Measurements from ENCODE around the gene CDKN2C.

CDKN2C gene

DNA sequence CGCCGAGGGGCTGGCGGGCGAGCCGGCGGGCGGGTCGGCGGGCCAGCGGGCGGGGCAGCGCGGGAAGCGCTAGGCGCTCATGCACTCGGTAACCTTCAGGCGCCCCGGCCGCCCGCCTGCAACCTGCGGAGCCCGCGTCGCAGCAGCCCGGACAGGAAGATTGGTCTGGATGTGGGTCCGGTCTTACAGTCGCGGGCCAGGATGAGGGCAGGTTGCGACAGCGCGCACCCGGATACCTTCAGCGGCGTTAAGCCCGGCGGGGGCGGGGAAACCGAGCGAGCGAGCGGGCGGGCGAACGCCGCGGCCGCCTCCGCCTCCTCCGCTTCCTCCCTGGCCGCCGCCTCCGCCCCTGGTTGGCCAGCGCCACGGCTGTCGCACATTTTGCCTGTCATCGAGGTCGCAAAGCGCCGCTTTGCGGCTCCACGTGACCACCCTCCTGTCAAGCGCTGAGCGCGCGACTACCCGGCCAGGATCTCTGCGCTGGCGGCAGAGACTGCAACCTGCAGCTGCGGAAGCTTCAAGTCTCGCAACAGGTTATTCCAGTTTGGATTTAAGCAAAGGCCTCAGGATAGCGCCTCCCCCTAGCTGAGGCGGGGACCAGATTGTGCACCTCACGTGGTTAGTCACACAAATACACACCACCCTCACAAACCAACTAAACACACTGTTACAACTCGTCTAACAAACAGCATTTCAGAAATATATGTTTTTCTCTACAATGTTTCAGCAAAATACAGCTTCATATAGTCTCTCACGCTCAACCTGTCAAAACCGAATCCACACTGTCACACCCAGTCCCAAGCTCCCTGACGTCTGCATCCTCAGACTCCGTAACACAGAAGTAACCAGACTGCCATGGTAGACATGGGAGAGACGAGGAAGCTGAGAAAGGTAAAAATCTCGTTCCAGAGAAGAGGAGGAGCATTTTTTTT, 9.9 kb upstream of the CDKN2C start, which contains the start of gene FAF1:
Gene FAF1, minus strand, starts transcription at position 355 of the 932 bp plus-strand sequence. CDS start 456 bp downstream, outside the sequence.
- DNase-seq, result peak; percentile 99
- in situ Hi-C loops (cut with MboI; ENCODE audit: low pct_unique_long_range_greater_than_20kb, low sequenced_read_pairs), result no loop called here

DNA sequence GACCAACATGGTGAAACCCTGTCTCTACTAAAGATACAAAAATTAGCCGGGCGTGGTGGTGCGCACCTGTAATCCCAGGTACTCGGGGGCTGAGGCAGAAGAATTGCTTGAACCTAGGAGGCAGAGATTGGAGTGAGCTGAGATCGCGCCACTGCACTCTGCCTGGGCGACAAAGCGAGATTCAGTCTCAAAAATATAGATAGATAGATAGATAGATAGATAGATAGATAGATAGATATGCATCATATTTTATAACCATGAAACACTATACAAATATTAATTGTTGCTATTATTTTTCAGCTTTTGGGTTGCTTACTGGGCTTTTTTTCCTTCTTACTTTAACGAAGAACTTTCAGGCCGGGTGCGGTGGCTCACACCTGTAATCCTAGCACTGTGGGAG, 5.2 kb upstream of the CDKN2C start:
- no peak for DNase-seq
- in situ Hi-C loops (cut with MboI; ENCODE audit: low pct_unique_long_range_greater_than_20kb, low sequenced_read_pairs), result no loop called here

DNA sequence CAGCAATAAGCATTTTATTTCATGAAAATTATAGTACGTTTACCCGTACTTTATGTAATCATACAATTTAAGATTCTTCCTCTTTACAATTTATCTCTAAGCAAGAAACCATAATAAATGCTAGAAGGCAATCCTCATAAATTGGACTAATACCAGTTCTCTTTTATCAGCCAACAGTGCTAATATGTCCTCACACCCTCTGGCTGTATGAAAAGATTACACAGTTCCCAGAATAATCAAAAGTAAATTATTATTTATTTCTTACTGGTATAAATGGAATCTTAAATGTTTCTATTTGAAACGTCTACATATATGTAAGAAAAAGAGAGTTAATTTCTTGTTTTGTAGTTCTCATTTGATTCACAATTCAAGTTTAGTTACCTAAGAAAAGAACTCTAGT, 3.1 kb upstream of the CDKN2C start:
- no peak for DNase-seq
- in situ Hi-C loops (cut with MboI; ENCODE audit: low pct_unique_long_range_greater_than_20kb, low sequenced_read_pairs), result no loop called here

DNA sequence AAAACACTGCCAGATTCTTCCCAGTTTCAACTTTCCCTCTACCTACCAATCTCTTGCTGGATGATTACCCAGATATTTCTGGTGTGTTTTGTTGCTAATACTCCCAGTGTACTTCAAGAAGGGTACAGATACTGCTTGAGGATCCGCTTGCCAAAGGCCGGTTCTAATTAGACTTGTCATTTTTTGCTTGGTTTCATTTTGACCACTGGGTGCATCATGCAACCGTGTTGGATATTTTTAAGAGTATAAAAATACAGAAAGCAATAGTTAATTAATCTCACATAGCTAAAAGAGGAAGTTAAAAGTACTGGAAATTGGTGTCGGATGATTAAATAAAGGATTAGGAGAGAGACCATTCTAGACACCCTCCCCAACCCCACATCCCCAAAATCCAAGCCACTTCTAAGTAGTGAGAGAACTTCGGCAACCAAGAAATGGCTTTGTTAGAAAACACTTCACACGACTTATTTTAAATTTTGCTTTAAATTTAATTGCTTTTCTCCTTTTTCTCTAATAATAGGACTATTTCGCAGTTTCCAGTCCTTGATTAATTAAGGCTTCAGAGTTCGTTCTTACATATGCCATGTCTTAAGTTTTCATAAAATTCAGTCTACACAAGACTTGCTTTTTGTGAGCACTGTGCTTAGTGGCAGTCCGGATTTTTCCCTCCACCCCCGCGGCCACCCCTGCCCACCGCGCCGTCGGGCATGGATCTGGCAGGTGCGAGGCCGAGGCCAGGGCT, 2.5 kb upstream of the CDKN2C start:
- peak; percentile 60 for DNase-seq
- in situ Hi-C loops (cut with MboI; ENCODE audit: low pct_unique_long_range_greater_than_20kb, low sequenced_read_pairs), result no loop called here

DNA sequence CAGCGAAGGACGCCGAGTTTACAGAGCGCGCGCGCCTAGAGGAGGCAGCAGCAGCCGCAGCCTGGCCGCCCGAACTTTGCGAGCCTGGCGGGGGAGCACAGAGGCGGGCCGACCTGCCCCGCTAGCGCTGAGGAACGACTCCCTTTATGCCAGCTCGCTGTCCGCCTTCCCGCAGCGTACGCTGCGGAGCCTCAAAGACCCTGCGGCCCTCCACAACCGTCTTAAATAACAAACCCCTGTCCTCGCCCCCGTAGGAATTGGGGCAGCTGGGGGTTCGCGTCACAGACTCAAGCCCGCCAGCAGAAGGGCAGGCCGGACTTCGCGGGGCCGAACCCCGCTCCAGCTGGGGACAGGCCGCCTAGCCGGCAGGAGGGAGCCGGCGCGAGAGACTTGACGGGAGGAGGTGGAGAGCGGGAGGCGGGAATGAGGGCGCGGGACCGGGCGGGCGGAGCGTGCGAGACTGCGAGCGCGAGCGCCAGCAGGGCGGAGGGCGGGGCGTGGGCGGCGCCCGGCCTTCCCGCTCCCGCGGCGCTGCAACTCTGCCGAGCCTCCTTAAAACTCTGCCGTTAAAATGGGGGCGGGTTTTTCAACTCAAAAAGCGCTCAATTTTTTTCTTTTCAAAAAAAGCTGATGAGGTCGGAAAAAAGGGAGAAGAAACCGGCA, 1.8 kb upstream of the CDKN2C start:
- in situ Hi-C loops (cut with MboI; ENCODE audit: low pct_unique_long_range_greater_than_20kb, low sequenced_read_pairs), result no loop called here

DNA sequence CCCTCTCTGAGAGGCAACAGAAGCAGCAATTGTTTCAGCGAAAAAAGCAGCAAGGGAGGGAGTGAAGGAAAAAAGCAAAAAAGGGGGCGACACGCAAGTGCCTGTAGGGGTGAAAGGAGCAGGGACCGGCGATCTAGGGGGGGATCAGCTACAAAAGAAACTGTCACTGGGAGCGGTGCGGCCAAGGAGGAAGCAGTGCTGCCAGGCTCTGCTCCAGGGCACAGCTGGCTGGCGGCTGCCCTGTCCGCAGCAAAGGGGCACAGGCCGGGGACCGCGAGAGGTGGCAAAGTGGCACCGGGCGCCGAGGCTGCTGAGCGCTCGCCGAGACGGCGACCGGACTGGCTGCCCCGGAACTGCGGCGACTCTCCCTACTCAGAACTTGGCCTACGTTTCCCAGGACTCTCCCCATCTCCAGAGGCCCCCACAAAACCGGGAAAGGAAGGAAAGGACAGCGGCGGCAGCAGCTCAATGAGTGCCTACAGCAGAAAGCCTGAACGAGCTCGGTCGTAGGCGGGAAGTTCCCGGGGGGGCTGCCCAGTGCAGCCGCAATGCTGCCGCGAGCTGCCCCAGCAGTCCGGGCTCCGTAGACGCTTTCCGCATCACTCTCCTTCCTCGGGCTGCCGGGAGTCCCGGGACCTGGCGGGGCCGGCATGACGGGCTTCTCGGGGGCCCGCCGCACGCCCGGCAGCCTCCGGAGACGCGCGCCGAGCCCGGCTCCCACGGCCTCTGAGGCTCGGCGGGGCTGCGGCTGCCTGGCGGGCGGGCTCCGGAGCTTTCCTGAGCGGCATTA, 1.0 kb upstream of the CDKN2C start:
- no peak for DNase-seq
- in situ Hi-C loops (cut with MboI; ENCODE audit: low pct_unique_long_range_greater_than_20kb, low sequenced_read_pairs), result no loop called here

More for the DNA sequence above, 1.8 kb upstream of the CDKN2C start:
- DNase-seq, result peak; percentile 95

DNA sequence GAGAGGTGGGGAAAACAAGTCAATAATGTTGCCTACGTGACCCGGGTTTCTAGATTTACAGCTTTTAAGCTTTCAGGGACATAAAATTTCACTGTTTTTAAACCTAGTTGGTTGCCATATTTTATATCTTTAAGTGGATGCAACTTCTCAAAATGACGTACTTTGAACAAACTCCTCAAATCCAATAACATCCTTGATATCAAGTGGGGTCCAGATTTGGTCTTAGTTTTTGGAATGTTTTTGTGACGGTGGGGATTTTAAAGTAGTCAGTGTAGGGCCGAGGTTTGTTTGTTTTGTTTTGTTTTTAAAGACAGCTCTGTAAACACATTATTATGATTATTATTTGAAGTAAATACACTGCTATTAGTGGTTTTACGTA, 453 bp downstream of the CDKN2C start:
- DNase-seq, result no peak

DNA sequence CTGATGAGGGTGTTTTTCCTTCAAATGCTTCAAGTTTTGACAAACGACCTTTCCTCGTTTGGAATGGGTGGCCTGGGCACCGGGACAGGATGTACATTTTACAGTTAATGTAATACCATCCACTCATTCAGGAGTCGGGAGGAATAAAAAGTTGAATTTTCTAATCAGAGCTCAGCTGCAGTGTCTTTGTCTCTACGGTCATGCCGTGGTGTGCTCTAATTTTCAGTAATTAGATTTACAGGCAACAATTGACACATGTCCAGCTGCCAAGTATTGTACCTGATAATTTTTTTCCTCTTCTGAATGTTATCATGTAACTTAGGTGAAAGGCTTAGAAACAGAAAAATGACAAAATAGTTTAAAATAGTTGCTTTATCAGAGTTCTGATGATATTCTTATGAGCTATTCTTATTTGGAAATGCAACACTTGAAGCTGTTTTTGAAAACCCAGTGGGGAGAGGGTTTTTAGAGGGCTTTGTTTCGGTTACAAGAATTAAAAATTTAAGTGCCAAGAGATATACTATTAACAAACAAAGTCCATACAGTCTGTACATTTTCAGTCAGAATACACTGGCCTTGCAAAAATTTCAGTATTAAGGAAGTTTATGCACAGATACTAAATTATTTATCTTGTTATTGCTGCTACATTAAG, 1.0 kb downstream of the CDKN2C start:
- in situ Hi-C loops (cut with MboI; ENCODE audit: low pct_unique_long_range_greater_than_20kb, low sequenced_read_pairs), result no loop called here
- peak; percentile 58 for DNase-seq

More for the DNA sequence above, 453 bp downstream of the CDKN2C start:
- in situ Hi-C loops (cut with MboI; ENCODE audit: low pct_unique_long_range_greater_than_20kb, low sequenced_read_pairs), result no loop called here

DNA sequence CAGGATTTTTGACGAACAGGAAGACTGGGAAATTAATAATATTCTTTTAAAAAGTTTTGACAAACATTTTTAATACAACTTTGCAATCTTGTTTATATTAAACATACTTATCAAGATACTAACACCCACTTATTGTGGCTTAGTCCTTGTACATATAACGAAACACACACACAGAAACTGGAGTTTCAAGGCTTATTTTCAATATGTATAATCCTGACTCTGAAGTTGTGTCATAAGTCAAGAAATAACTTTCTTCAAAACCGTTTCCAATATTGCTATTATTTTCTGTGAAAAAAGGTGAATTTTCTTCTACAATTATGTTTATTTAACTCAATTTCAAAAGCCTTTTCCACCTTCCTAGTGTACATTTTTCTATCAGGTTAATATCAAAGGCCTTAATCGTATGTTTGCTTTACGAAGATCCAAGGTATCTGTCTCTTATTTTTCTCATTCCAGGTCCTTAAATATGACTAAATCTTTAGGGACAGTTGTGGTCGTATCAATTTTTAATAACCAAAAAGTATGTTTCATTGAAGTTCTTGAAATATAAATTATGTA, 1.8 kb downstream of the CDKN2C start:
- in situ Hi-C loops (cut with MboI; ENCODE audit: low pct_unique_long_range_greater_than_20kb, low sequenced_read_pairs), result no loop called here
- peak; percentile 52 for DNase-seq

DNA sequence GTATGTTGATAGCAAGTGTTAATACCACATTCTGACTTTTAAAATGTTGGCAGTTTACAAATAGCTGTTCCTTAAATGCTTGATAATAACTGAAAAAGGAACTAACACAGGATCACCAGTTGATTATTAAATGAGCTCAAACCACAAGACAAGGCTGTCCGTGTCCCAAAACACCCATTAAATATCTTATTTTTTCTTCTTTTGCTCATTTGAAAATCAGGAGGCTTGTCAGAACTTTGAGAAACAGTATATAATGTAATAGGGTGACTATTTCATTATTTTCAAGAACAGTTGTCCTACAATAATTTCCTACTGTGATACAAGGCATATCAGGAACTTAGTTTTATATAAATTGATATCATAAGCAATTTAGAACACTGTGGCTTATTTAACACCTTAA, 2.7 kb downstream of the CDKN2C start:
- in situ Hi-C loops (cut with MboI; ENCODE audit: low pct_unique_long_range_greater_than_20kb, low sequenced_read_pairs), result no loop called here
- peak; percentile 74 for DNase-seq

DNA sequence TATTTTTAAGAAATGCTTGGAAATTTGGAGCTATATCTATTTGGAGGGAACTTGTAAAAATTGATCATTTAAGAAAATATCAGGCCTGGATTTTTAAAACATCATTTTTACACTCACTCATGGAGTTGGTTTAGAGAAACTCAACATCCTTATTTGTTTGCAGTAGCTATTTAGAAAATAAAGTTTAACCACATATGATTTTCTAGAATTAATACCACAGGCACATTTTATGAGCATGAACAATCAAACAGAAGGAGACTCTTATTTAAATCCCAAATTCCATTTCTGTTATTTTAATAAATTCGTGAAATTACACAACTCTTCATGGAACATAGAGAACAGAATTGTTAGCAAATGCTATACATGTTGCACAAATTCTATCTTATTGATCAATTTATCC, 3.2 kb downstream of the CDKN2C start:
- in situ Hi-C loops (cut with MboI; ENCODE audit: low pct_unique_long_range_greater_than_20kb, low sequenced_read_pairs), result no loop called here
- no peak for DNase-seq

DNA sequence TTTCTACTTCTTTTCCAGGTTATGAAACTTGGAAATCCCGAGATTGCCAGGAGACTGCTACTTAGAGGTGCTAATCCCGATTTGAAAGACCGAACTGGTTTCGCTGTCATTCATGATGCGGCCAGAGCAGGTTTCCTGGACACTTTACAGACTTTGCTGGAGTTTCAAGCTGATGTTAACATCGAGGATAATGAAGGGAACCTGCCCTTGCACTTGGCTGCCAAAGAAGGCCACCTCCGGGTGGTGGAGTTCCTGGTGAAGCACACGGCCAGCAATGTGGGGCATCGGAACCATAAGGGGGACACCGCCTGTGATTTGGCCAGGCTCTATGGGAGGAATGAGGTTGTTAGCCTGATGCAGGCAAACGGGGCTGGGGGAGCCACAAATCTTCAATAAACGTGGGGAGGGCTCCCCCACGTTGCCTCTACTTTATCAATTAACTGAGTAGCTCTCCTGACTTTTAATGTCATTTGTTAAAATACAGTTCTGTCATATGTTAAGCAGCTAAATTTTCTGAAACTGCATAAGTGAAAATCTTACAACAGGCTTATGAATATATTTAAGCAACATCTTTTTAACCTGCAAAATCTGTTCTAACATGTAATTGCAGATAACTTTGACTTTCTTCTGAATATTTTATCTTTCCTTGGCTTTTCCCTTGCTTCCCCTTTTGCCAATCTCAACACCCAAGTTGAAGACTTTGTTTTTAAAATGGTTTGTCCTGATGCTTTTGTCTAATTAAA, 4.0 kb downstream of the CDKN2C start:
- in situ Hi-C loops (cut with MboI; ENCODE audit: low pct_unique_long_range_greater_than_20kb, low sequenced_read_pairs), result no loop called here
- DNase-seq, result peak; percentile 67

DNA sequence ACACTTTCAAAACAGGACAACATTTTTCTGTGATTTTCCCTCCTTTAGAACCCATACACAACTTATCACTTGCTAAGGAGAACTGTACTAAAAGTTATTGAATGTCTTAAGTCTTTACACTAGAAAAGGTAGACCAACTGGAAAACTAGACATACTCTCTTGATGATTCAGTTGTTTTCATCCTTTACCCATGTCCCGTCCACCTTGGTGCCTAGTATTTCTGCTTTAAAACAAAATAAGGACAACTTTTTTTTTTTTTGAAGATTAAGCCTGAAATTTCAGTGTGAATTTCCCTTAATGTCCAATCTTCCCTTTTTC, 4.5 kb downstream of the CDKN2C start:
- DNase-seq, result peak; percentile 66
- in situ Hi-C loops (cut with MboI; ENCODE audit: low pct_unique_long_range_greater_than_20kb, low sequenced_read_pairs), result no loop called here

DNA sequence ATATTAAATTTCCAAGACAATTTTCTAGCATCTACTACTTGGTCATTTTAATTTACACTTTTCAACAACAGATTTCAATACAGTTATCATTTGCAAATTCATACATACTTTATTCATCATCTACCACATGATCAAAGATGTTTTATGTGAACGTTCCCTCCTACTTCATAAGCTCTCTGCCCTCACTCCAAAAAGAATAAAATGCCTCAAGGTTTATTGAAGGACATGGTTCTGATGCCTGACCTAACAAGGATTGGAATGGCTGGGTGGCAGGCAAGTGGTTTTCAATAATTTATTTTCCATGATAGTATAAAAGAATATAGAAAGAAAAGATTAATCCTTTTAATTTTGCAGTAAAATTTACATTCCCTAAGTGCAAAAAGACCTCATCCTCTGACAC, 5.4 kb downstream of the CDKN2C start:
- peak; percentile 46 for DNase-seq
- in situ Hi-C loops (cut with MboI; ENCODE audit: low pct_unique_long_range_greater_than_20kb, low sequenced_read_pairs), result no loop called here

DNA sequence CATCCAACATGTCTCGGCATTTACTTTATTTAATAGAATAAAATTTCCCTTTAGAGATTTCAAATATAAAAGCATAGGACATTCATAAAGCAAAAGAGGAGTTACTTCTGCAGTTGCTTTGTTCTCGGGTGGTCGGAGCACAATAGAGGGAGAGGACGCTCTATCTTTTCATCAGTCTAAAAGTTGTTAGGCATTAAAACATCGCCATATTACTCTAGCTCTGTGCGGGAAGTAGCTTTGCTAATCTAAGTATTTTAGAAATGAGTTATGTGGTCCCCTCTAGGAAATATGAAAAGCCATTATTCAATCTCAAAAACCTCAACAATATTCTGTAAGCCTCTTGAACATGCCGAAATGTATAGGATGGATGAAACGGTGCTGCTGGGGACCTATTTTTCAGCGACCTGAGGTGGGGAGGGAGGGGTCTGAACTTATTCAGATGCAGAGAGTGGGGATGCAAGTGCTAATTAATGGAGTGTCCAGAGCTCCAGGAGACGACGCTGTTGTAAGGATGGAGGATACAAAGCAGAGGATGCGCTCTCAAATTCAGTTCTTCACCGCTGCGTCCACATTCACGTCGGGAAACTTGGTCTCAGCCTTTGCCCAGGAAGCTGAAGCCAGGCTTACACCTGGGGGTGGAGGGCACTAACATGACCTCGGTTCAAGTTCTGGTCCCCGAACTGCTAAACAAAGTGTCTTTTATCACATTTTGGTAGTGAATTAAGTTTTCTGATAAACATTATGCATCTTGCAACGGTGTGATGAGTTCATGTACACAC, 6.3 kb downstream of the CDKN2C start:
- DNase-seq, result peak; percentile 59
- in situ Hi-C loops (cut with MboI; ENCODE audit: low pct_unique_long_range_greater_than_20kb, low sequenced_read_pairs), result no loop called here

DNA sequence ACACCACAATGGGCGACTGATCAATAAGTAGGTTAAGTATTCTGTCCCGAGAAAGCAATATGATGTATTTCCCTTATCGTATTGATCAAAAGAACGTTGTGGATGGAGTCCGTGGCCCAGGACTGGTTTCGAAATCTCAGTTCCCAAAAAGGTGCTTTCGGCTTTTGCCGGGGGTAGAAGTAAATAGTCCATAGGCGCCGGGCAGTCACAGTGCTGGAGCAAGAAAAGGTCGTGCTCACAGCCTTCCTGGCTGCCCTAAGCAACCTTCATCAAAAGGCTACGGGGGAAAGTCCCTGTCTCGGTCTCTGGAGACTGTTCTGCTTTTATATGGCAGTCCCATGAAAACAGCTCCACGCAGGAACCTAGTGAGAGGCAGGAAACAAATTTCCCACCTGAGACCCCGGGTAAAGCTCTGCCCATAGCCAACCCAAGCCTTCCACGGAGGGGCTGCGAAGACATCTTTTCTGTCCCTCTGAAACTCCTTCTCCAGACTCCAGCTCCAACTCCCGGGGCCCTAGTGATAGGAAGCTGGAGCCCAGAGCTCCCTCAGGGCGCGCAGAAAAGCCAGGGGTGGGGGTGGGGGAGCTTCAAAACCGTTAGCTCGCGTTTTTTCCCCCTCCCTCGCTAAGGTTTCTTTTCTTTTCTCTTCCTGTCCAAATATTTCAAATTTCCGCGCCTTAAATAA, 7.0 kb downstream of the CDKN2C start:
- in situ Hi-C loops (cut with MboI; ENCODE audit: low pct_unique_long_range_greater_than_20kb, low sequenced_read_pairs), result no loop called here
- DNase-seq, result peak; percentile 88

Measured in KBM-7 (cell line).